ENCODE results near the gene PAX2. TPM values are rescaled to one million over a fixed set of nuclear protein-coding genes. Genes with fewer than 3 reads are reported as not detected.

Gene PAX2
- total RNA-seq, 4 donors from 2014 or later: not detected

DNA sequence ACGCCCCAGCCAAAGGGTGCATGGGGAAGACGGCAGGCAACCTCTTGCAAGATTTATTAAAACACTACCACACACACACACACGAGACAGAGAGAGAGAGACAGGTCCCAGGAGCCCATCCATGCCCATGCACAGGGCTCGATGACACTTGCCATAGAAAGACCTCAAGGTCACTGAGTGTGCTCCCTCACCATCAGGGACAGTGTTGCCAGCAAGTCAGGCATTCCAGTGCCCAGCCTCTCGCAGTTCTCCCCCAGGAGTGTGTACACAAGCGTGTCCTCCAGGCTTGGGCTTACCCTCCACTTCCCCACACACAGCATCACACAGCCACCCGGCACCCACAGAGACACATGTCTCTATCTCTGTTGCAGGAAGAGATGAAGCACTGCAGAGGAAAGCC, 120.6 kb downstream of the PAX2 start:
- H3K27me3 ChIP-seq: peaks cover 0 to 67% of the 10 kb centered on the region in 2 donors
- H3K36me3 ChIP-seq: no peaks in the 10 kb centered on the region
- 60 to 68% methylated on average over 7 of the region's 7 CpGs for WGBS, 2 donors

DNA sequence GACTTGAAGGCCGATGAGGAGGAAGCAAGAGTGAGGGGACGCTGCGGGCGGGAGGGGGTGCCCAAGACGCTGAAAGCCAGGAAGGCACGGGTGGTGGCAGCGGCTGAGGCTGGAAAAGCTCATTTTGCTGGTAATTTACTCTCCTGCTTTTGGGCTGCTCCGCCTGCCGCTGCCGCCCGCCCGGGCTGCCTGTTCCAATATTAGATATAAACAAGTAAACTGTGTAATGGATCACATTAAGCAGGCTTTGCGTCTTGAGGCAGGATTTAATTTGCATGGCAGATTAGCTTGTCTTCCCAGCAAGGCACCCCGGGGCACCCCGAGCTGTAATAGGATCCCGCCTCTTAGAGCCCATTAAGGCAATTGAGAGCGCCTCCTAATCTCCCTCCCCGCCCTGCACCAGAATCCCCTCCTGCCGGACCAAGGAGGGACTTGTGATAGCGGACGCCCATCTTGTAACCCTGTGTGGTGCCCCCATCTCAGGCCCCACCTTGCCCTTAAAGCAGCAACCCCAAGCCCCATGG, 121.3 kb downstream of the PAX2 start:
- Histone ChIP-seq H3K27me3 (peaks cover 0 to 67% of the 10 kb centered on the region in 2 donors), H3K36me3 (no peaks in the 10 kb centered on the region), H3K4me1 (peaks cover 0 to 7% (median 0%) of the 10 kb centered on the region in 4 donors), H3K9me3 (no peaks in the 10 kb centered on the region), H3K27ac (no peak overlapping the region), H3K4me3 (no peak overlapping the region)
- WGBS, 2 donors: 18 to 21% methylated on average over 21 of the region's 21 CpGs
- no peak for DNase-seq (ENCODE audit: low spot score in 2 of 2)
- TF ChIP-seq, protein P1, sequence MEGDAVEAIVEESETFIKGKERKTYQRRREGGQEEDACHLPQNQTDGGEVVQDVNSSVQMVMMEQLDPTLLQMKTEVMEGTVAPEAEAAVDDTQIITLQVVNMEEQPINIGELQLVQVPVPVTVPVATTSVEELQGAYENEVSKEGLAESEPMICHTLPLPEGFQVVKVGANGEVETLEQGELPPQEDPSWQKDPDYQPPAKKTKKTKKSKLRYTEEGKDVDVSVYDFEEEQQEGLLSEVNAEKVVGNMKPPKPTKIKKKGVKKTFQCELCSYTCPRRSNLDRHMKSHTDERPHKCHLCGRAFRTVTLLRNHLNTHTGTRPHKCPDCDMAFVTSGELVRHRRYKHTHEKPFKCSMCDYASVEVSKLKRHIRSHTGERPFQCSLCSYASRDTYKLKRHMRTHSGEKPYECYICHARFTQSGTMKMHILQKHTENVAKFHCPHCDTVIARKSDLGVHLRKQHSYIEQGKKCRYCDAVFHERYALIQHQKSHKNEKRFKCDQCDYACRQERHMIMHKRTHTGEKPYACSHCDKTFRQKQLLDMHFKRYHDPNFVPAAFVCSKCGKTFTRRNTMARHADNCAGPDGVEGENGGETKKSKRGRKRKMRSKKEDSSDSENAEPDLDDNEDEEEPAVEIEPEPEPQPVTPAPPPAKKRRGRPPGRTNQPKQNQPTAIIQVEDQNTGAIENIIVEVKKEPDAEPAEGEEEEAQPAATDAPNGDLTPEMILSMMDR (IDR thresholded peaks at IDR 0.05): no peak
- no peak for TF ChIP-seq POLR2A (IDR thresholded peaks at IDR 0.05)
- no peak for TF ChIP-seq EP300 (IDR thresholded peaks at IDR 0.05)

More for the DNA sequence above, 120.6 kb downstream of the PAX2 start:
- Histone ChIP-seq H3K27ac (no peak overlapping the region), H3K4me3 (no peak overlapping the region), H3K9me3 (no peaks in the 10 kb centered on the region), H3K4me1 (peaks cover 0 to 7% (median 0%) of the 10 kb centered on the region in 4 donors)
- TF ChIP-seq EP300 (IDR thresholded peaks at IDR 0.05): no peak
- no peak for DNase-seq (ENCODE audit: low spot score in 2 of 2)

DNA sequence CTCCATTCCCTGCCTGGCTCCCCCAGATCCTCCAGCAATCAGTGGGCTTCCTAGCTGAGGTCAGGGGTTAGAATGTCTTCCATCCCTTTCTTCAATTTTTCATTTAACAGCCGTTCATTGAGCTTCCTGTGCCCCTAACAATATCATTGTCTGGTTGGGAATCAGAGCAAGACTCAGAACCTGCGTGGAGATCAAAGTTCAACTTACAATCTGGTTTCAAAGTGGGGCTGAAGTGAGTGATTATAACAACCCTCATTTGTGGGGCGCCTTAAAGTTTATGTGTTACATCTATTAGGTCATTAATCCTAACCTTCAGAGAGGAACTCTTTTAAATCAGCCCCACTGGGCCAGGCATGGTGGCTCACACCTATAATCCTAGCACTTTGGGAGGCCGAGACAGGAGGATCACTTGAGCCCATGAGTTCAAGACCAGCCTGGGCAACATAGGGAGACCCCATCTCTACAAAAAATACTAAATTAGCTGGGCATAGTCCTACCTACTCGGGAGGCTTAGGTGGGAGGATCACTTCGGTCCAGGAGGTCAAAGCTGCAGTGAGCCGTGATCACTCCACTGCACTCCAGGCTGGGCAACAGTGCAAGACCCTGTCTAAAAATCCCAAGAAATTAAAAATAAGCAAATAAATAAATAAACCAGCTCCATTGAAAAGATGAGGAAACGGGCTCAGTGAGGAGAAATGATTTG, 122.0 kb downstream of the PAX2 start:
- H3K36me3 ChIP-seq: no peaks in the 10 kb centered on the region
- TF ChIP-seq POLR2A (IDR thresholded peaks at IDR 0.05) (no peak), EP300 (IDR thresholded peaks at IDR 0.05) (no peak)
- TF ChIP-seq, protein P1 (IDR thresholded peaks at IDR 0.05): no peak
- 75 to 84% methylated on average over 8 of the region's 8 CpGs for WGBS, 2 donors
- no peak for DNase-seq (ENCODE audit: low spot score in 2 of 2)
- no peaks in the 10 kb centered on the region for H3K9me3 ChIP-seq
- H3K4me1 ChIP-seq: peaks cover 0 to 7% (median 0%) of the 10 kb centered on the region in 4 donors
- peaks cover 0 to 66% of the 10 kb centered on the region in 2 donors for H3K27me3 ChIP-seq
- no peak overlapping the region for H3K4me3 ChIP-seq
- no peak overlapping the region for H3K27ac ChIP-seq

GRCh38 chr10:100868382-100868781, 123.0 kb downstream of the PAX2 start:
- DNase-seq (ENCODE audit: low spot score in 2 of 2): no peak
- WGBS, 2 donors: 56 to 83% methylated on average over 3 of the region's 3 CpGs
- Histone ChIP-seq H3K9me3 (no peaks in the 10 kb centered on the region), H3K27me3 (peaks cover 0 to 63% of the 10 kb centered on the region in 2 donors), H3K4me1 (peaks cover 0 to 7% (median 0%) of the 10 kb centered on the region in 4 donors), H3K4me3 (no peak overlapping the region), H3K27ac (no peak overlapping the region), H3K36me3 (no peaks in the 10 kb centered on the region)
- TF ChIP-seq POLR2A (IDR thresholded peaks at IDR 0.05) (no peak), EP300 (IDR thresholded peaks at IDR 0.05) (no peak)
- TF ChIP-seq, protein P1 (IDR thresholded peaks at IDR 0.05): no peak

GRCh38 chr10:100869399-100869798, 124.0 kb downstream of the PAX2 start:
- no peak for DNase-seq (ENCODE audit: low spot score in 2 of 2)
- Histone ChIP-seq H3K27me3 (peaks cover 0 to 63% of the 10 kb centered on the region in 2 donors), H3K36me3 (no peaks in the 10 kb centered on the region), H3K9me3 (no peaks in the 10 kb centered on the region), H3K4me1 (peaks cover 0 to 7% (median 0%) of the 10 kb centered on the region in 4 donors), H3K4me3 (no peak overlapping the region), H3K27ac (no peak overlapping the region)
- TF ChIP-seq POLR2A (IDR thresholded peaks at IDR 0.05) (no peak), EP300 (IDR thresholded peaks at IDR 0.05) (no peak)
- TF ChIP-seq, protein P1 (IDR thresholded peaks at IDR 0.05): no peak
- 85 to 89% methylated on average over 4 of the region's 4 CpGs for WGBS, 2 donors
